ENCODE data around the gene TIRAP.
"Not testable (repeated sequence)": the region's sequence is repeated elsewhere in the genome, so short reads cannot be mapped to it uniquely, and the experiment has no call there.

The TIRAP gene

GRCh38 chr11:126308271-126308671, 25.4 kb downstream of the TIRAP start:
- ATAC-seq = no peak
- Mint-ChIP-seq H3K27me3 (no peaks in the 10 kb centered on the region), H3K27ac (no peak overlapping the region), H3K4me1 (peaks cover 33% of the 10 kb centered on the region), H3K4me3 (no peak overlapping the region), H3K9me3 (no peaks in the 10 kb centered on the region)
- no peak for DNase-seq

- peaks cover 33% of the 10 kb centered on the region for H3K4me1 Mint-ChIP-seq
- not testable (repeated sequence) for DNase-seq, H3K27me3 Mint-ChIP-seq, H3K4me3 Mint-ChIP-seq, H3K9me3 Mint-ChIP-seq, ATAC-seq, H3K27ac Mint-ChIP-seq
Observed at GRCh38 chr11:126308771-126309170, 25.9 kb downstream of the TIRAP start.

- H3K9me3 Mint-ChIP-seq = no peaks in the 10 kb centered on the region
- H3K27ac Mint-ChIP-seq = no peak overlapping the region
- no peaks in the 10 kb centered on the region for H3K27me3 Mint-ChIP-seq
- DNase-seq (peak; percentile 54 to 57), ATAC-seq (peak; percentile 80)
- no peak overlapping the region for H3K4me3 Mint-ChIP-seq
- peaks cover 24% of the 10 kb centered on the region for H3K4me1 Mint-ChIP-seq
Observed at GRCh38 chr11:126310200-126310991, 27.5 kb downstream of the TIRAP start.

- DNase-seq (no peak), ATAC-seq (no peak)
- Mint-ChIP-seq H3K9me3 (peaks cover 0 to under 1% of the 10 kb centered on the region in 2 donors), H3K27me3 (no peaks in the 10 kb centered on the region), H3K4me3 (no peak overlapping the region), H3K27ac (no peak overlapping the region), H3K4me1 (peaks cover 19% of the 10 kb centered on the region)
Observed at GRCh38 chr11:126310992-126311310, 28.1 kb downstream of the TIRAP start.

GRCh38 chr11:126311401-126312291, 28.8 kb downstream of the TIRAP start:
- DNase-seq (no peak), ATAC-seq (no peak)
- peak overlapping the region in 1 of 2 donors; percentile 70 for H3K27ac Mint-ChIP-seq
- H3K4me3 Mint-ChIP-seq = no peak overlapping the region
- no peaks in the 10 kb centered on the region for H3K27me3 Mint-ChIP-seq
- H3K9me3 Mint-ChIP-seq = peaks cover 0 to 6% of the 10 kb centered on the region in 2 donors
- H3K4me1 Mint-ChIP-seq = peaks cover 19% of the 10 kb centered on the region

GRCh38 chr11:126312961-126313360, 30.1 kb downstream of the TIRAP start:
- Mint-ChIP-seq H3K4me1 (peaks cover 19% of the 10 kb centered on the region), H3K27me3 (no peaks in the 10 kb centered on the region), H3K4me3 (no peak overlapping the region), H3K9me3 (peaks cover 0 to 6% of the 10 kb centered on the region in 2 donors), H3K27ac (no peak overlapping the region)
- ATAC-seq (no peak), DNase-seq (no peak)

- Mint-ChIP-seq H3K27me3 (no peaks in the 10 kb centered on the region), H3K27ac (no peak overlapping the region), H3K4me1 (peaks cover 26% of the 10 kb centered on the region), H3K9me3 (peaks cover 0 to 6% of the 10 kb centered on the region in 2 donors), H3K4me3 (no peak overlapping the region)
- DNase-seq (no peak), ATAC-seq (no peak)
Observed at GRCh38 chr11:126313826-126314225, 30.9 kb downstream of the TIRAP start.

GRCh38 chr11:126317432-126317755, 34.5 kb downstream of the TIRAP start:
- Mint-ChIP-seq H3K4me1 (peaks cover 46% of the 10 kb centered on the region), H3K27me3 (no peaks in the 10 kb centered on the region), H3K27ac (peak overlapping the region; percentile 86), H3K9me3 (peaks cover 0 to 6% of the 10 kb centered on the region in 2 donors), H3K4me3 (peak overlapping the region; percentile 66 to 89)
- no peak for ATAC-seq
- no peak for DNase-seq

GRCh38 chr11:126317756-126318573, 35.1 kb downstream of the TIRAP start:
- Mint-ChIP-seq H3K9me3 (peaks cover 0 to 6% of the 10 kb centered on the region in 2 donors), H3K27ac (peak overlapping the region; percentile 86), H3K27me3 (no peaks in the 10 kb centered on the region), H3K4me3 (peak overlapping the region; percentile 66 to 89), H3K4me1 (peaks cover 46% of the 10 kb centered on the region)
- DNase-seq (peak; percentile 16 to 47), ATAC-seq (peak; percentile 83)

- Mint-ChIP-seq H3K4me3 (peak overlapping the region; percentile 66 to 89), H3K9me3 (peaks cover 0 to 6% of the 10 kb centered on the region in 2 donors), H3K27me3 (no peaks in the 10 kb centered on the region), H3K4me1 (peaks cover 46% of the 10 kb centered on the region), H3K27ac (peak overlapping the region; percentile 86)
- ATAC-seq (peak; percentile 83), DNase-seq (peak; percentile 22 to 34)
Observed at GRCh38 chr11:126318574-126319373, 35.9 kb downstream of the TIRAP start.

- DNase-seq = no peak
- Mint-ChIP-seq H3K27me3 (no peaks in the 10 kb centered on the region), H3K4me3 (peak overlapping the region in 1 of 2 donors; percentile 89), H3K27ac (peak overlapping the region; percentile 42 to 86), H3K4me1 (peaks cover 46% of the 10 kb centered on the region), H3K9me3 (peaks cover 0 to 6% of the 10 kb centered on the region in 2 donors)
- no peak for ATAC-seq
Observed at GRCh38 chr11:126319374-126319740, 36.5 kb downstream of the TIRAP start.

- DNase-seq = no peak
- H3K27ac Mint-ChIP-seq = no peak overlapping the region
- no peaks in the 10 kb centered on the region for H3K9me3 Mint-ChIP-seq
Observed at GRCh38 chr11:126322996-126323395, 40.1 kb downstream of the TIRAP start.

GRCh38 chr11:126327281-126328000, 44.5 kb downstream of the TIRAP start:
- H3K4me3 Mint-ChIP-seq = no peak overlapping the region
- DNase-seq = no peak
- ATAC-seq = no peak
- H3K27ac Mint-ChIP-seq = peak overlapping the region; percentile 35 to 77
- peaks cover 29% of the 10 kb centered on the region for H3K4me1 Mint-ChIP-seq
- H3K27me3 Mint-ChIP-seq = no peaks in the 10 kb centered on the region
- H3K9me3 Mint-ChIP-seq = no peaks in the 10 kb centered on the region

More at GRCh38 chr11:126322996-126323395, 40.1 kb downstream of the TIRAP start:
- H3K27me3 Mint-ChIP-seq = no peaks in the 10 kb centered on the region
- peaks cover 38% of the 10 kb centered on the region for H3K4me1 Mint-ChIP-seq
- H3K4me3 Mint-ChIP-seq = no peak overlapping the region
- no peak for ATAC-seq

GRCh38 chr11:126328001-126328390, 45.1 kb downstream of the TIRAP start:
- ATAC-seq (no peak), DNase-seq (no peak)
- H3K4me3 Mint-ChIP-seq = no peak overlapping the region
- H3K27ac Mint-ChIP-seq = peak overlapping the region in 1 of 2 donors; percentile 9
- peaks cover 31% of the 10 kb centered on the region for H3K4me1 Mint-ChIP-seq
- H3K9me3 Mint-ChIP-seq = no peaks in the 10 kb centered on the region
- no peaks in the 10 kb centered on the region for H3K27me3 Mint-ChIP-seq
